ENCODE measurements around the gene JARID2. TPM values are rescaled to one million over a fixed set of nuclear protein-coding genes. Genes with fewer than 3 reads are reported as not detected.

The JARID2 gene
- total and polyA plus RNA-seq, 9 of the 15 experiments (the other 6 are each of a cell fraction or from before 2014, with no cell fraction given) = 5.0 to 29.0 (median 15.6) TPM

DNA sequence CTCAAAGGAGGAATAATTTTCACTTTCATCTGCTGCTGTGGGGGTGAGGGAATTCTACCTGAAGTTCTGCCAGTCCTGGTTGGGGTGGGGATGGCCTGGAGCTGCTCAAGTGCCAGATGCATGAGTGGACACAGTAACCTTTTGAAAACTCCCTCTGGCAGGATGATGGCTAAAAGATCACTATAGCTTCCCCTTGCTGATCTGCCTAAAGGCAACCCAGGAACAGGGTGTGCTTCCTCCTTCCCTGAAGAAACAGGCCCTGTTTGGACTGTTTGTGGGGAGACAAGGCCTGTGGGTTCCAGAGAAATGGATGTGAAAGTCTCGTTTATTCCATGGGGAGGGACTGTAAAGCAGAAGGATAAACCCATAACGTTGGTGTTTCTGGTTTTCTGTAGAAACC lies 240.1 kb downstream of the JARID2 start:
- Histone ChIP-seq H3K27me3 (ENCODE audit: control insufficient read depth in 2 of 2, insufficient read depth in 2 of 2, low read length in 2 of 2) (no peaks in the 10 kb centered on the region), H3K9ac (ENCODE audit: insufficient read depth in 1 of 2, low read depth in 2 of 2, low read length in 2 of 2) (no peak overlapping the region), H3K4me1 (replicated peaks in 1 of 2; ENCODE audit: control insufficient read depth in 2 of 2, insufficient read depth in 2 of 2, low read length in 2 of 2) (peaks cover 3 to 14% of the 10 kb centered on the region in 2 experiments; a peak in 3 of 5 replicates), H3K4me3 (no peak overlapping the region), H3K4me2 (ENCODE audit: insufficient read depth, low read length) (no peak overlapping the region), H2AFZ (ENCODE audit: low read depth, low read length) (no peak overlapping the region), H3K36me3 (ENCODE audit: control insufficient read depth, insufficient read depth, low read length) (peaks cover 38% of the 10 kb centered on the region; the same call in 2 of the 3 replicates), H3K27ac (ENCODE audit: extremely low read depth, low read depth, low read length) (no peak overlapping the region), H4K20me1 (replicated peaks; ENCODE audit: control insufficient read depth, insufficient read depth, low read length) (no peaks in the 10 kb centered on the region; the same call in 1 of the 2 replicates), H3K79me2 (ENCODE audit: control insufficient read depth, insufficient read depth, low read length) (peaks cover 25% of the 10 kb centered on the region), H3K9me1 (ENCODE audit: control insufficient read depth, insufficient read depth, low read length) (peaks cover 5% of the 10 kb centered on the region), H3K9me3 (replicated peaks; ENCODE audit: control insufficient read depth, insufficient read depth, low read depth, low read length) (no peaks in the 10 kb centered on the region)
- TF ChIP-seq, protein P1, sequence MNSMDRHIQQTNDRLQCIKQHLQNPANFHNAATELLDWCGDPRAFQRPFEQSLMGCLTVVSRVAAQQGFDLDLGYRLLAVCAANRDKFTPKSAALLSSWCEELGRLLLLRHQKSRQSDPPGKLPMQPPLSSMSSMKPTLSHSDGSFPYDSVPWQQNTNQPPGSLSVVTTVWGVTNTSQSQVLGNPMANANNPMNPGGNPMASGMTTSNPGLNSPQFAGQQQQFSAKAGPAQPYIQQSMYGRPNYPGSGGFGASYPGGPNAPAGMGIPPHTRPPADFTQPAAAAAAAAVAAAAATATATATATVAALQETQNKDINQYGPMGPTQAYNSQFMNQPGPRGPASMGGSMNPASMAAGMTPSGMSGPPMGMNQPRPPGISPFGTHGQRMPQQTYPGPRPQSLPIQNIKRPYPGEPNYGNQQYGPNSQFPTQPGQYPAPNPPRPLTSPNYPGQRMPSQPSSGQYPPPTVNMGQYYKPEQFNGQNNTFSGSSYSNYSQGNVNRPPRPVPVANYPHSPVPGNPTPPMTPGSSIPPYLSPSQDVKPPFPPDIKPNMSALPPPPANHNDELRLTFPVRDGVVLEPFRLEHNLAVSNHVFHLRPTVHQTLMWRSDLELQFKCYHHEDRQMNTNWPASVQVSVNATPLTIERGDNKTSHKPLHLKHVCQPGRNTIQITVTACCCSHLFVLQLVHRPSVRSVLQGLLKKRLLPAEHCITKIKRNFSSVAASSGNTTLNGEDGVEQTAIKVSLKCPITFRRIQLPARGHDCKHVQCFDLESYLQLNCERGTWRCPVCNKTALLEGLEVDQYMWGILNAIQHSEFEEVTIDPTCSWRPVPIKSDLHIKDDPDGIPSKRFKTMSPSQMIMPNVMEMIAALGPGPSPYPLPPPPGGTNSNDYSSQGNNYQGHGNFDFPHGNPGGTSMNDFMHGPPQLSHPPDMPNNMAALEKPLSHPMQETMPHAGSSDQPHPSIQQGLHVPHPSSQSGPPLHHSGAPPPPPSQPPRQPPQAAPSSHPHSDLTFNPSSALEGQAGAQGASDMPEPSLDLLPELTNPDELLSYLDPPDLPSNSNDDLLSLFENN (IDR thresholded peaks at IDR 0.05; ENCODE audit: low read depth in 2 of 2, low read length in 2 of 2) = no peak
- TF ChIP-seq STAT5B (CRISPR knock-in tag; IDR thresholded peaks at IDR 0.05) (no peak), SMARCA4 (IDR thresholded peaks at IDR 0.05) (no peak)
- CTCF ChIA-PET (ENCODE audit: low intra/inter-chr PET ratio) = interaction anchor here (0.6 kb wide), 1 partner anchor 1112 kb away, joined by 3 read pairs; no protein-coding TSS in a partner anchor
- ATAC-seq (no peak), DNase-seq (ENCODE audit: extremely low read depth in 1 of 4, low spot score in 3 of 4) (no peak), FAIRE-seq (no peak)
- no TSS peak for BruUV-seq (replicated peaks)
- intact Hi-C loops (cut with micrococcal nuclease) = no loop called here
- POLR2A ChIA-PET = no interaction called here
- WGBS (ENCODE audit: insufficient coverage, low coverage, missing lambda C conversion rate) = 56% methylated on average over 2 of the region's 2 CpGs
- in situ Hi-C loops (cut with MboI) = no loop called here

Data from K562 (cell line).